C4-2B (cell line): ENCODE measurements around the gene WDR27.

Source experiments
- ZFX ChIP-seq: fragments of 450-650 bp; IDR thresholded peaks from 2 replicates; pipeline ENCODE4 v1.6.1; 2017
- TF ChIP-seq, protein P1 (sequence below): fragments of 450-650 bp; conservative IDR thresholded peaks from 2 replicates; pipeline ENCODE4 v1.5.1; 2017; ENCODE audit warnings: mild to moderate bottlenecking

GRCh38 chr6:169652896-169653295 lies 48.9 kb downstream of the WDR27 start:
- TF ChIP-seq, protein P1, sequence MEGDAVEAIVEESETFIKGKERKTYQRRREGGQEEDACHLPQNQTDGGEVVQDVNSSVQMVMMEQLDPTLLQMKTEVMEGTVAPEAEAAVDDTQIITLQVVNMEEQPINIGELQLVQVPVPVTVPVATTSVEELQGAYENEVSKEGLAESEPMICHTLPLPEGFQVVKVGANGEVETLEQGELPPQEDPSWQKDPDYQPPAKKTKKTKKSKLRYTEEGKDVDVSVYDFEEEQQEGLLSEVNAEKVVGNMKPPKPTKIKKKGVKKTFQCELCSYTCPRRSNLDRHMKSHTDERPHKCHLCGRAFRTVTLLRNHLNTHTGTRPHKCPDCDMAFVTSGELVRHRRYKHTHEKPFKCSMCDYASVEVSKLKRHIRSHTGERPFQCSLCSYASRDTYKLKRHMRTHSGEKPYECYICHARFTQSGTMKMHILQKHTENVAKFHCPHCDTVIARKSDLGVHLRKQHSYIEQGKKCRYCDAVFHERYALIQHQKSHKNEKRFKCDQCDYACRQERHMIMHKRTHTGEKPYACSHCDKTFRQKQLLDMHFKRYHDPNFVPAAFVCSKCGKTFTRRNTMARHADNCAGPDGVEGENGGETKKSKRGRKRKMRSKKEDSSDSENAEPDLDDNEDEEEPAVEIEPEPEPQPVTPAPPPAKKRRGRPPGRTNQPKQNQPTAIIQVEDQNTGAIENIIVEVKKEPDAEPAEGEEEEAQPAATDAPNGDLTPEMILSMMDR, result no peak
- TF ChIP-seq ZFX, result no peak
